SK-N-SH (cell line): ENCODE results near the gene FAM24A.

ENCODE experiments used
- EP300 ChIP-seq, 2 experiments: IDR thresholded peaks; 2 replicates each; pipeline versions ENCODE4 v1.4.0 to v1.6.1; 2012; ENCODE audit warnings: borderline replicate concordance in 1 of 2, low read depth in 1 of 2, low read length in 1 of 2
- JUND ChIP-seq: IDR thresholded peaks from 2 replicates; pipeline ENCODE4 v1.4.0; 2012
- POLR2AphosphoS5 ChIP-seq: IDR thresholded peaks from 2 replicates; pipeline ENCODE4 v1.6.1; 2012; ENCODE audit warnings: low read depth, low read length
- RAD21 ChIP-seq: IDR thresholded peaks from 2 replicates; pipeline ENCODE4 v1.6.1; 2012; ENCODE audit warnings: mild to moderate bottlenecking, low read length
- RCOR1 ChIP-seq: fragments of 150-350 bp; IDR thresholded peaks from 2 replicates; pipeline ENCODE4 v1.6.1; 2017; ENCODE audit warnings: antibody characterized with exemption, low read length
- SIN3A ChIP-seq: IDR thresholded peaks from 2 replicates; pipeline ENCODE4 v1.6.1; 2012; ENCODE audit warnings: low read depth, mild to moderate bottlenecking, low read length, moderate library complexity, borderline replicate concordance
- TEAD4 ChIP-seq: IDR thresholded peaks from 2 replicates; pipeline ENCODE4 v1.4.0; 2012; ENCODE audit warnings: mild to moderate bottlenecking, borderline replicate concordance; ENCODE audit not compliant: insufficient read depth
- TF ChIP-seq, protein P1 (sequence below): fragments of 200-600 bp; sonication (generic); IDR thresholded peaks from 2 replicates; pipeline ENCODE4 v1.6.1; 2017; ENCODE audit warnings: antibody characterized with exemption, mild to moderate bottlenecking, moderate library complexity
- TF ChIP-seq, protein P2 (sequence below): fragments of 150-350 bp; IDR thresholded peaks from 2 replicates; pipeline ENCODE4 v1.6.1; 2017; ENCODE audit warnings: antibody characterized with exemption, low read length, low read depth, borderline replicate concordance
- TF ChIP-seq, protein P3 (sequence below): IDR thresholded peaks from 2 replicates; pipeline ENCODE4 v1.4.0; 2012; ENCODE audit warnings: low read depth

DNA sequence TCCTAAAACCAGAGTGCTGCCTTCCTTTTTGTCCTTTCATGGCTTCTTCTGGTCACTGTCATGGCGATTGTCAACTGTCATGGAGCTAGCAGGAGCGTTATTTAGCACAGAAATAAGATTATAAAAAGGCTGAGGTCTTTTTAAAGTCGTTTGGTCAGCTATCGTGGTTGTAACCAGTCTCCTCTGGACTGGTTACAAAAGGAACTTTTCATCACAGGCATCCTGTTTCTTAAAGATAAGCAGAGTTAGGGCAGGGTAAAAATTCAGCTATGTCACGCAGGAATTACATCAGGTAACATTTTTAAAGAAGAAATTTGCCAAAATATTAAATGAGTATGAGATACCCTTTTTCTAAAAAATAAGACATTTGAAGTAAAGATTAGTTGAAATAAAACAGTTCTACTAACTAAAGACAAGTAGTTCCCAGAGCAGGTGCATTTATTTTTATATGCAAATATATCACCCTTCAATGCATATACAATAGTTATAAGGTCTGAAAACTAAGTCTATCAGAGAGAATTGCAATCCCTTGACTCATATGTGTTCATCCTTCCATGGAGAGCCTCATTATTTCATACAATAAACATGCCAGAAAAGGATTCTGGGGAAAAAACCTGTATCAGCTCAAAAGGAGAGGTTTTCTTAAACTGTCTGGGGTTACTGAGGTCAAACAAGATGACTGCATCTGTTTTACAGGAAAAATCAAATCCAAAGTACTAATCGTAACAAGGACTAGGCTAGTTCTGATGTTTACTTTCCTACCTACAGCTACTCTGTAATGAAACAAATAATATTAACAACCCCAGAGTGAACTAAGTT, 20.9 kb downstream of the FAM24A start:
- no peak for TF ChIP-seq RAD21
- TF ChIP-seq, protein P1, sequence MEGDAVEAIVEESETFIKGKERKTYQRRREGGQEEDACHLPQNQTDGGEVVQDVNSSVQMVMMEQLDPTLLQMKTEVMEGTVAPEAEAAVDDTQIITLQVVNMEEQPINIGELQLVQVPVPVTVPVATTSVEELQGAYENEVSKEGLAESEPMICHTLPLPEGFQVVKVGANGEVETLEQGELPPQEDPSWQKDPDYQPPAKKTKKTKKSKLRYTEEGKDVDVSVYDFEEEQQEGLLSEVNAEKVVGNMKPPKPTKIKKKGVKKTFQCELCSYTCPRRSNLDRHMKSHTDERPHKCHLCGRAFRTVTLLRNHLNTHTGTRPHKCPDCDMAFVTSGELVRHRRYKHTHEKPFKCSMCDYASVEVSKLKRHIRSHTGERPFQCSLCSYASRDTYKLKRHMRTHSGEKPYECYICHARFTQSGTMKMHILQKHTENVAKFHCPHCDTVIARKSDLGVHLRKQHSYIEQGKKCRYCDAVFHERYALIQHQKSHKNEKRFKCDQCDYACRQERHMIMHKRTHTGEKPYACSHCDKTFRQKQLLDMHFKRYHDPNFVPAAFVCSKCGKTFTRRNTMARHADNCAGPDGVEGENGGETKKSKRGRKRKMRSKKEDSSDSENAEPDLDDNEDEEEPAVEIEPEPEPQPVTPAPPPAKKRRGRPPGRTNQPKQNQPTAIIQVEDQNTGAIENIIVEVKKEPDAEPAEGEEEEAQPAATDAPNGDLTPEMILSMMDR: no peak
- TF ChIP-seq EP300 (IDR thresholded peaks at IDR 0.05; ENCODE audit: borderline replicate concordance in 1 of 2, low read depth in 1 of 2, low read length in 1 of 2): no peak
- no peak for TF ChIP-seq POLR2AphosphoS5
- no peak for TF ChIP-seq SIN3A
- TF ChIP-seq RCOR1: no peak
- TF ChIP-seq, protein P2, sequence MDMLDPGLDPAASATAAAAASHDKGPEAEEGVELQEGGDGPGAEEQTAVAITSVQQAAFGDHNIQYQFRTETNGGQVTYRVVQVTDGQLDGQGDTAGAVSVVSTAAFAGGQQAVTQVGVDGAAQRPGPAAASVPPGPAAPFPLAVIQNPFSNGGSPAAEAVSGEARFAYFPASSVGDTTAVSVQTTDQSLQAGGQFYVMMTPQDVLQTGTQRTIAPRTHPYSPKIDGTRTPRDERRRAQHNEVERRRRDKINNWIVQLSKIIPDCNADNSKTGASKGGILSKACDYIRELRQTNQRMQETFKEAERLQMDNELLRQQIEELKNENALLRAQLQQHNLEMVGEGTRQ: no peak
- no peak for TF ChIP-seq TEAD4
- TF ChIP-seq, protein P3, sequence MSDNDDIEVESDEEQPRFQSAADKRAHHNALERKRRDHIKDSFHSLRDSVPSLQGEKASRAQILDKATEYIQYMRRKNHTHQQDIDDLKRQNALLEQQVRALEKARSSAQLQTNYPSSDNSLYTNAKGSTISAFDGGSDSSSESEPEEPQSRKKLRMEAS: no peak
- TF ChIP-seq JUND: no peak
